Measurements from ENCODE around the gene DHRSX. TPM values are rescaled to one million over a fixed set of nuclear protein-coding genes. Genes with fewer than 3 reads are reported as not detected.

The DHRSX gene
- polyA plus RNA-seq, 1 donor from 2014 or later = 15.7 TPM

DNA sequence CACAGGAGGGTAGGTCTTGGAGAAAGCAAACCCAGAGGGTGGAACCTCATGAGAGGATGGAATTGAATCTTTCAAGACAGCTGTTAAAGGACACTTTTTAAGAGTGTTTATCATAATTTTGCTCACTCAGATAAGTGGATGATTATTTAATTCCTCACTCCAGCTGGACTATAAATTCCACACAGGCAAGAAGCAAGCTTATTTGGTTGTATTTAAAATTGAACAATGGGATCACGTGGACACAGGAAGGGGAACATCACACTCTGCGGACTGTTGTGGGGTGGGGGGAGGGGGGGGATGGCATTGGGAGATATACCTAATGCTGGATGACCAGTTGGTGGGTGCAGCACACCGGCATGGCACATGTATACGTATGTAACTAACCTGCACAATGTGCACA, 116.3 kb downstream of the DHRSX start:
- no peak overlapping the region for H3K4me2 ChIP-seq (ENCODE audit: low read length)
- no peak overlapping the region for H3K4me3 ChIP-seq (ENCODE audit: low read length)
- H3F3A ChIP-seq (ENCODE audit: insufficient read depth, low read length, poor library complexity, severe bottlenecking) = no peaks in the 10 kb centered on the region
- no peak overlapping the region for H3K27ac ChIP-seq (ENCODE audit: low read length)
- TF ChIP-seq RAD21 (conservative IDR thresholded peaks at IDR 0.05) (no peak), SMC3 (conservative IDR thresholded peaks at IDR 0.05; ENCODE audit: poor library complexity) (no peak), EZH2 (IDR thresholded peaks at IDR 0.05; ENCODE audit: borderline replicate concordance, insufficient read depth, low read length, poor library complexity, severe bottlenecking) (no peak), POLR2AphosphoS5 (IDR thresholded peaks at IDR 0.05) (no peak), MXI1 (conservative IDR thresholded peaks at IDR 0.05; ENCODE audit: poor library complexity, severe bottlenecking) (no peak), EP300 (conservative IDR thresholded peaks at IDR 0.05; ENCODE audit: poor library complexity, severe bottlenecking) (no peak), TAF1 (IDR thresholded peaks at IDR 0.05; ENCODE audit: low read depth) (no peak)
- TF ChIP-seq, protein P1, sequence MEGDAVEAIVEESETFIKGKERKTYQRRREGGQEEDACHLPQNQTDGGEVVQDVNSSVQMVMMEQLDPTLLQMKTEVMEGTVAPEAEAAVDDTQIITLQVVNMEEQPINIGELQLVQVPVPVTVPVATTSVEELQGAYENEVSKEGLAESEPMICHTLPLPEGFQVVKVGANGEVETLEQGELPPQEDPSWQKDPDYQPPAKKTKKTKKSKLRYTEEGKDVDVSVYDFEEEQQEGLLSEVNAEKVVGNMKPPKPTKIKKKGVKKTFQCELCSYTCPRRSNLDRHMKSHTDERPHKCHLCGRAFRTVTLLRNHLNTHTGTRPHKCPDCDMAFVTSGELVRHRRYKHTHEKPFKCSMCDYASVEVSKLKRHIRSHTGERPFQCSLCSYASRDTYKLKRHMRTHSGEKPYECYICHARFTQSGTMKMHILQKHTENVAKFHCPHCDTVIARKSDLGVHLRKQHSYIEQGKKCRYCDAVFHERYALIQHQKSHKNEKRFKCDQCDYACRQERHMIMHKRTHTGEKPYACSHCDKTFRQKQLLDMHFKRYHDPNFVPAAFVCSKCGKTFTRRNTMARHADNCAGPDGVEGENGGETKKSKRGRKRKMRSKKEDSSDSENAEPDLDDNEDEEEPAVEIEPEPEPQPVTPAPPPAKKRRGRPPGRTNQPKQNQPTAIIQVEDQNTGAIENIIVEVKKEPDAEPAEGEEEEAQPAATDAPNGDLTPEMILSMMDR (IDR thresholded peaks at IDR 0.05; ENCODE audit: poor library complexity, severe bottlenecking) = no peak
- TF ChIP-seq, protein P2, sequence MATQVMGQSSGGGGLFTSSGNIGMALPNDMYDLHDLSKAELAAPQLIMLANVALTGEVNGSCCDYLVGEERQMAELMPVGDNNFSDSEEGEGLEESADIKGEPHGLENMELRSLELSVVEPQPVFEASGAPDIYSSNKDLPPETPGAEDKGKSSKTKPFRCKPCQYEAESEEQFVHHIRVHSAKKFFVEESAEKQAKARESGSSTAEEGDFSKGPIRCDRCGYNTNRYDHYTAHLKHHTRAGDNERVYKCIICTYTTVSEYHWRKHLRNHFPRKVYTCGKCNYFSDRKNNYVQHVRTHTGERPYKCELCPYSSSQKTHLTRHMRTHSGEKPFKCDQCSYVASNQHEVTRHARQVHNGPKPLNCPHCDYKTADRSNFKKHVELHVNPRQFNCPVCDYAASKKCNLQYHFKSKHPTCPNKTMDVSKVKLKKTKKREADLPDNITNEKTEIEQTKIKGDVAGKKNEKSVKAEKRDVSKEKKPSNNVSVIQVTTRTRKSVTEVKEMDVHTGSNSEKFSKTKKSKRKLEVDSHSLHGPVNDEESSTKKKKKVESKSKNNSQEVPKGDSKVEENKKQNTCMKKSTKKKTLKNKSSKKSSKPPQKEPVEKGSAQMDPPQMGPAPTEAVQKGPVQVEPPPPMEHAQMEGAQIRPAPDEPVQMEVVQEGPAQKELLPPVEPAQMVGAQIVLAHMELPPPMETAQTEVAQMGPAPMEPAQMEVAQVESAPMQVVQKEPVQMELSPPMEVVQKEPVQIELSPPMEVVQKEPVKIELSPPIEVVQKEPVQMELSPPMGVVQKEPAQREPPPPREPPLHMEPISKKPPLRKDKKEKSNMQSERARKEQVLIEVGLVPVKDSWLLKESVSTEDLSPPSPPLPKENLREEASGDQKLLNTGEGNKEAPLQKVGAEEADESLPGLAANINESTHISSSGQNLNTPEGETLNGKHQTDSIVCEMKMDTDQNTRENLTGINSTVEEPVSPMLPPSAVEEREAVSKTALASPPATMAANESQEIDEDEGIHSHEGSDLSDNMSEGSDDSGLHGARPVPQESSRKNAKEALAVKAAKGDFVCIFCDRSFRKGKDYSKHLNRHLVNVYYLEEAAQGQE (IDR thresholded peaks at IDR 0.05; ENCODE audit: borderline replicate concordance) = no peak
- H3K36me3 ChIP-seq (ENCODE audit: insufficient read depth, low read length) = no peaks in the 10 kb centered on the region
- H3K9me2 ChIP-seq (ENCODE audit: insufficient read depth, low read length) = no peaks in the 10 kb centered on the region
- H3K9me3 ChIP-seq (ENCODE audit: low read length) = peaks cover 4% of the 10 kb centered on the region
- H3K27me3 ChIP-seq (ENCODE audit: insufficient read depth, low read depth, low read length) = no peaks in the 10 kb centered on the region
- H2AFZ ChIP-seq (ENCODE audit: low read depth, low read length) = no peak overlapping the region
- no peak overlapping the region for H3K9ac ChIP-seq (ENCODE audit: low read length)
- H3K79me2 ChIP-seq (replicated peaks; ENCODE audit: insufficient read depth, low read length) = no peaks in the 10 kb centered on the region
- H4K20me1 ChIP-seq (ENCODE audit: insufficient read depth) = no peaks in the 10 kb centered on the region

DNA sequence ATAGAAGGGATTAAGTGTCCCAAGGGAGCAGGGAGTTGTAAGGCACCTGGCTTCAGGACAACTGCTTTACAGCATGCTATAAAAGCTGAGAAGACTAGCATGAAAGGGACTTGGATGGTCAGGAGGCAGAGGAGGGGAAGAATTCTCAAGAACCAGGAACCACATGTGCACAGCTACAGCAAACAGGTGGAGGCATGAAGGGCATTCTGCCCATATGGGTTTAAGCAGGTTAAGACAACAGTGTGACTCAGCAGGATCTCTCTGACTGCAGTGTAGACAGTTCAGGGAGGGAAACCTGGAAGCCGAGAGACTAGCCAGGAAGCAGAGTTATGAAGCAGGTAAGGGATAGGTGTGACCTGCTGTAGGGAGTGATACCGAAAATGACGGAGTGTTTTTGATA, 117.0 kb downstream of the DHRSX start:
- Histone ChIP-seq H3K79me2 (replicated peaks; ENCODE audit: insufficient read depth, low read length) (no peaks in the 10 kb centered on the region), H3K36me3 (ENCODE audit: insufficient read depth, low read length) (no peaks in the 10 kb centered on the region), H3K4me2 (ENCODE audit: low read length) (no peak overlapping the region), H3K27ac (ENCODE audit: low read length) (no peak overlapping the region), H3K9ac (ENCODE audit: low read length) (no peak overlapping the region), H3K9me2 (ENCODE audit: insufficient read depth, low read length) (no peaks in the 10 kb centered on the region), H3K9me3 (ENCODE audit: low read length) (peaks cover 4% of the 10 kb centered on the region), H3K27me3 (ENCODE audit: insufficient read depth, low read depth, low read length) (no peaks in the 10 kb centered on the region), H3F3A (ENCODE audit: insufficient read depth, low read length, poor library complexity, severe bottlenecking) (no peaks in the 10 kb centered on the region), H3K4me3 (ENCODE audit: low read length) (no peak overlapping the region), H4K20me1 (ENCODE audit: insufficient read depth) (no peaks in the 10 kb centered on the region), H2AFZ (ENCODE audit: low read depth, low read length) (no peak overlapping the region)
- TF ChIP-seq, protein P1 (IDR thresholded peaks at IDR 0.05; ENCODE audit: poor library complexity, severe bottlenecking) = no peak
- TF ChIP-seq EZH2 (IDR thresholded peaks at IDR 0.05; ENCODE audit: borderline replicate concordance, insufficient read depth, low read length, poor library complexity, severe bottlenecking) = no peak
- TF ChIP-seq SMC3 (conservative IDR thresholded peaks at IDR 0.05; ENCODE audit: poor library complexity) = no peak
- no peak for TF ChIP-seq EP300 (conservative IDR thresholded peaks at IDR 0.05; ENCODE audit: poor library complexity, severe bottlenecking)
- no peak for TF ChIP-seq MXI1 (conservative IDR thresholded peaks at IDR 0.05; ENCODE audit: poor library complexity, severe bottlenecking)
- TF ChIP-seq, protein P2 (IDR thresholded peaks at IDR 0.05; ENCODE audit: borderline replicate concordance) = no peak
- TF ChIP-seq TAF1 (IDR thresholded peaks at IDR 0.05; ENCODE audit: low read depth) = no peak
- TF ChIP-seq POLR2AphosphoS5 (IDR thresholded peaks at IDR 0.05) = no peak
- TF ChIP-seq RAD21 (conservative IDR thresholded peaks at IDR 0.05) = no peak

Data from neural cell (in vitro differentiated cells).